Mesenchymal stem cell (in vitro differentiated cells and primary cell): Measurements from ENCODE around the gene TOR4A.
A peak's percentile ranks its signal among the peaks of the same experiment; 100 is the strongest.

Experiments used
- DNase-seq: peaks from one replicate; pipeline ENCODE4 v3.0.0-alpha.2; 2013
- H2AFZ ChIP-seq: one replicate; pipeline ENCODE4 v1.6.1; 2013; ENCODE audit warnings: low read depth, mild to moderate bottlenecking, control low read depth, inconsistent platforms, low read length, moderate library complexity
- H2AK5ac ChIP-seq: 2 replicates; pipeline ENCODE4 v1.6.1; 2013; ENCODE audit warnings: low read length, moderate library complexity, mild to moderate bottlenecking, inconsistent platforms; ENCODE audit not compliant: severe bottlenecking
- H2BK120ac ChIP-seq: one replicate; pipeline ENCODE4 v1.6.1; 2013; ENCODE audit warnings: low read depth, mild to moderate bottlenecking, inconsistent platforms, low read length, moderate library complexity
- H2BK12ac ChIP-seq, 2 experiments: one replicate each; pipeline ENCODE4 v1.6.1; 2013; ENCODE audit warnings: inconsistent platforms in 2 of 2, low read length in 2 of 2, mild to moderate bottlenecking in 2 of 2, moderate library complexity in 2 of 2, control low read depth in 1 of 2
- H2BK15ac ChIP-seq: one replicate; pipeline ENCODE4 v1.6.1; 2013; ENCODE audit warnings: mild to moderate bottlenecking, low read depth, inconsistent platforms; ENCODE audit not compliant: poor library complexity, severe bottlenecking
- H2BK5ac ChIP-seq: 2 replicates; pipeline ENCODE4 v1.6.1; 2013; ENCODE audit warnings: low read depth, mild to moderate bottlenecking, low read length, control low read depth, inconsistent platforms; ENCODE audit not compliant: poor library complexity, severe bottlenecking
- H3K14ac ChIP-seq, 2 experiments: one replicate each; pipeline ENCODE4 v1.6.1; 2013; ENCODE audit warnings: inconsistent platforms in 2 of 2, low read length in 2 of 2, control low read depth in 1 of 2, mild to moderate bottlenecking in 1 of 2, moderate library complexity in 1 of 2
- H3K18ac ChIP-seq, 2 experiments: one replicate each; pipeline ENCODE4 v1.6.1; 2013; ENCODE audit warnings: inconsistent platforms in 2 of 2, low read length in 2 of 2, control low read depth in 1 of 2, low read depth in 1 of 2, mild to moderate bottlenecking in 1 of 2
- H3K23ac ChIP-seq, 2 experiments: one replicate each; pipeline ENCODE4 v1.6.1; 2013; ENCODE audit warnings: inconsistent platforms in 2 of 2, low read length in 2 of 2, mild to moderate bottlenecking in 2 of 2, moderate library complexity in 2 of 2, control low read depth in 1 of 2
- H3K27ac ChIP-seq: 2 replicates; pipeline ENCODE4 v1.5.1; 2013; ENCODE audit warnings: mild to moderate bottlenecking, moderate library complexity, low read length, control low read depth, inconsistent platforms; ENCODE audit not compliant: poor library complexity, severe bottlenecking
- H3K27me3 ChIP-seq, 2 experiments: 2 replicates each; pipeline versions ENCODE4 v1.6.1 to v1.7.0; 2013; ENCODE audit warnings: low read length in 2 of 2, mild to moderate bottlenecking in 2 of 2, moderate library complexity in 2 of 2, control low read depth in 1 of 2, inconsistent platforms in 1 of 2; ENCODE audit not compliant: control insufficient read depth in 1 of 2, insufficient read depth in 1 of 2
- H3K36me3 ChIP-seq, 2 experiments: 2 replicates each; pipeline versions ENCODE4 v1.6.1 to v1.7.0; 2013; ENCODE audit warnings: low read length in 2 of 2, control low read depth in 1 of 2, inconsistent platforms in 1 of 2, low read depth in 1 of 2, mild to moderate bottlenecking in 1 of 2; ENCODE audit not compliant: insufficient read depth in 2 of 2, control insufficient read depth in 1 of 2
- H3K4ac ChIP-seq, 2 experiments: one replicate each; pipeline ENCODE4 v1.6.1; 2013; ENCODE audit warnings: inconsistent platforms in 2 of 2, low read length in 2 of 2, mild to moderate bottlenecking in 2 of 2, moderate library complexity in 2 of 2, control low read depth in 1 of 2, low read depth in 1 of 2
- H3K4me1 ChIP-seq: 2 replicates; pipeline ENCODE4 v1.6.1; 2013; ENCODE audit warnings: low read depth, low read length, control low read depth; ENCODE audit not compliant: control insufficient read depth, insufficient read depth
- H3K4me2 ChIP-seq: 2 replicates; pipeline ENCODE4 v1.6.1; 2013; ENCODE audit warnings: low read length, mild to moderate bottlenecking, inconsistent platforms; ENCODE audit not compliant: poor library complexity, severe bottlenecking
- H3K4me3 ChIP-seq, 2 experiments: 2 replicates each; pipeline versions ENCODE4 v1.5.1 to v1.7.0; 2013; ENCODE audit warnings: low read length in 2 of 2, mild to moderate bottlenecking in 2 of 2, control low read depth in 1 of 2, low read depth in 1 of 2; ENCODE audit not compliant: insufficient read depth in 1 of 2
- H3K79me1 ChIP-seq: replicated peaks from 2 replicates; pipeline ENCODE4 v1.6.1; 2013; ENCODE audit warnings: mild to moderate bottlenecking, control low read depth, low read length, inconsistent platforms; ENCODE audit not compliant: poor library complexity, severe bottlenecking
- H3K9ac ChIP-seq: 2 replicates; pipeline ENCODE4 v1.7.0; 2013; ENCODE audit warnings: mild to moderate bottlenecking, low read length, moderate library complexity
- H3K9me3 ChIP-seq: 2 replicates; pipeline ENCODE4 v1.7.0; 2013; ENCODE audit warnings: mild to moderate bottlenecking, low read length; ENCODE audit not compliant: control insufficient read depth
- H4K8ac ChIP-seq: one replicate; pipeline ENCODE4 v1.6.1; 2013; ENCODE audit warnings: inconsistent platforms, mild to moderate bottlenecking, low read length, moderate library complexity
- H4K91ac ChIP-seq: one replicate; pipeline ENCODE4 v1.6.1; 2013; ENCODE audit warnings: mild to moderate bottlenecking, low read length, inconsistent platforms
- WGBS: methylation state at CpG from one replicate; pipeline ENCODE4 v1.1.7; 2013; ENCODE audit warnings: mixed read lengths; 5-methylcytosine and 5-hydroxymethylcytosine counted together

TOR4A gene

DNA sequence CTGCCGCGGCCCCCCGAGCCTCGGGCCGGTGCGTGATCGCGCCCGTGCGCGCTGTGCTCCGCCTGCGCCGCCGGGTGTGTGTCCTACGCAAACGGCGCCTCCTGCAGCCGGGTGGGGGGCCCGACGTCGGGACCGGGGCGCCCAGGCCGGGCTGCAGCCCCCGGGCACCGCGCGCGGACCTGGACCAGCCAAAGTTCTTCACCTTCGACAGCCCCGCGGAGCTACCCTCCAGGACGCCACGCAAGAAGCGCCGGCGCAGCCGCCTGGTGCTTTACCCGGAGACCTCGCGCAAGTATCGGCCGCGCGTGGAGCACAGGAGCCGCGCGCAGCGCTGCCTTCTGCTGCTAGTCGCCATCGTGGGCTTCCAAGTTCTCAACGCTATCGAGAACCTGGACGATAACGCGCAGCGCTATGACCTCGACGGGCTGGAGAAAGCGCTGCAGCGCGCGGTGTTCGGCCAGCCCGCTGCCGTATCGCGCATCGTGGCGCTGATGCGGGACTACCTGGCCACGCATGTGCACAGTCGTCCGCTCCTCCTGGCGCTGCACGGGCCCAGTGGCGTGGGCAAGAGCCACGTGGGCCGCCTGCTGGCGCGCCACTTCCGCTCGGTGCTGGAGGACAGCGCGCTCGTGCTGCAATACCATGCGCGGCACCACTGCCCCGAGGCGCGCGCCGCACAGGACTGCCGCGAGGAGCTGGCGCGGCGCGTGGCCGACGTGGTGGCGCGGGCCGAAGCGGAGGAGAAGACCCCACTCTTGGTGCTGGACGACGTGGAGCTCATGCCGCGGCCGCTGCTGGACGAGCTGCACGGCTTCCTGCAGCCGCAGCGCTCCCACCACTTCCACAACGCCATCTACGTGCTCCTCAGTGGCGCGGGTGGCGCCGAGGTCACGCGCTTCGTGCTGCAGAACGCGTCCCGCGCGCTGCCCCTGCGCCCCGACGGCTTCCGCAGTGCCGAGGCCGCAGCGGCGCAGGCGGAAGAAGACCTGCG, 1.5 kb downstream of the TOR4A start:
- peak overlapping the region in 1 of 2 experiments; percentile 63 for H3K4me3 ChIP-seq
- peak overlapping the region; percentile 15 to 69 for H2BK12ac ChIP-seq
- no peak overlapping the region for H2BK5ac ChIP-seq
- H4K91ac ChIP-seq = peak overlapping the region; percentile 83
- H3K36me3 ChIP-seq = peaks cover 2 to 53% of the 10 kb centered on the region in 2 experiments
- no peaks in the 10 kb centered on the region for H3K9me3 ChIP-seq
- peak overlapping the region; percentile 96 for H2BK120ac ChIP-seq
- no peak for DNase-seq
- 79% methylated on average over 136 of the region's 139 CpGs for WGBS
- peak overlapping the region in 1 of 2 experiments; percentile 90 for H3K14ac ChIP-seq
- H2AK5ac ChIP-seq = no peak overlapping the region
- H4K8ac ChIP-seq = peak overlapping the region; percentile 79
- peaks cover 0 to 46% of the 10 kb centered on the region in 2 experiments for H3K27me3 ChIP-seq
- H3K18ac ChIP-seq = peak overlapping the region; percentile 26 to 88
- peak overlapping the region in 1 of 2 experiments; percentile 51 for H3K23ac ChIP-seq
- H2AFZ ChIP-seq = no peak overlapping the region
- no peak overlapping the region for H3K27ac ChIP-seq
- H3K4ac ChIP-seq = peak overlapping the region; percentile 82 to 95
- no peak overlapping the region for H3K9ac ChIP-seq
- peaks cover 32% of the 10 kb centered on the region for H3K79me1 ChIP-seq
- H3K4me1 ChIP-seq = peaks cover 68% of the 10 kb centered on the region
- peak overlapping the region; percentile 70 for H3K4me2 ChIP-seq
- peak overlapping the region; percentile 54 for H2BK15ac ChIP-seq

DNA sequence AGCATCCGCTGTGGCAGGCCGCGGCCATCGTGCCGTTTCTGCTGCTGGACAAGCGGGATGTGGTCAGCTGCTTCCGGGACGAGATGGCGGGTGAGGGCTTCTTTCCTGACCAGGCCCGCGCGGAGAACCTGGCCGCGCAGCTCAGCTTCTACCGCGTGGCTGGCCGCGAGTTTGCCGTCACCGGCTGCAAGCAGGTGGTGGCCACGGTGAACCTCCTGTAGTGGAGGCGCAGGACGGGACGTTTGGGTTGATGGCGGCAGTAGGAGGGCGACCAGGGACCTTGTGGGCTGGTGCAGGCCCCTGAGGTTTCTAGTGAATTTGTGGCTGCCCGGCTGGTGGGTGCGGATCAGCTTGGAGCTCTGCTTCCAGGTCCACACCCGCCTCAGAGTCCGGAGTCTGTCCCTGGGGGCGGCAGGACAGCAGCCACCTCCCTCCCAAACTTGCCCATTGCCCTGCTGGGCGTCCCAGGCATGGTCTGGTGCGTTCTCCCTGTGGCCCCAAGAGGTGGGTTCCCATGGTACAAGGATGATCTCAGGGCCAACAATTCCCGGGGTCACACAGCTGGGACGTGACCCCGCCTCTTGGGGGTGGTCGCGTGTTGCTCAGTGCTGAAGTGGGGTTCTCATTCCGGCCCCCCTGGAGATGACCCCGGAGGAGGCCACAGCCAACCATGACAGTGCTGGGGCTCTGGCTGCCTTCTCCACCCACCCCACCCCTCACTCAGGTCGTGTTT, 2.4 kb downstream of the TOR4A start:
- Histone ChIP-seq H3K79me1 (peaks cover 27% of the 10 kb centered on the region), H3K4ac (peak overlapping the region; percentile 44 to 75), H3K23ac (no peak overlapping the region), H3K4me2 (no peak overlapping the region), H4K8ac (peak overlapping the region; percentile 63), H3K18ac (no peak overlapping the region), H2AK5ac (no peak overlapping the region), H3K36me3 (peaks cover 0 to 45% of the 10 kb centered on the region in 2 experiments), H2BK120ac (no peak overlapping the region), H3K9ac (no peak overlapping the region), H3K14ac (peak overlapping the region in 1 of 2 experiments; percentile 1), H2BK12ac (peak overlapping the region in 1 of 2 experiments; percentile 8), H3K9me3 (no peaks in the 10 kb centered on the region), H2BK15ac (no peak overlapping the region), H4K91ac (peak overlapping the region; percentile 61), H2BK5ac (no peak overlapping the region), H3K4me1 (peaks cover 64% of the 10 kb centered on the region), H3K4me3 (no peak overlapping the region), H3K27me3 (peaks cover 0 to 46% of the 10 kb centered on the region in 2 experiments), H3K27ac (no peak overlapping the region), H2AFZ (no peak overlapping the region)
- 98% methylated on average over 38 of the region's 41 CpGs for WGBS
- DNase-seq = no peak

DNA sequence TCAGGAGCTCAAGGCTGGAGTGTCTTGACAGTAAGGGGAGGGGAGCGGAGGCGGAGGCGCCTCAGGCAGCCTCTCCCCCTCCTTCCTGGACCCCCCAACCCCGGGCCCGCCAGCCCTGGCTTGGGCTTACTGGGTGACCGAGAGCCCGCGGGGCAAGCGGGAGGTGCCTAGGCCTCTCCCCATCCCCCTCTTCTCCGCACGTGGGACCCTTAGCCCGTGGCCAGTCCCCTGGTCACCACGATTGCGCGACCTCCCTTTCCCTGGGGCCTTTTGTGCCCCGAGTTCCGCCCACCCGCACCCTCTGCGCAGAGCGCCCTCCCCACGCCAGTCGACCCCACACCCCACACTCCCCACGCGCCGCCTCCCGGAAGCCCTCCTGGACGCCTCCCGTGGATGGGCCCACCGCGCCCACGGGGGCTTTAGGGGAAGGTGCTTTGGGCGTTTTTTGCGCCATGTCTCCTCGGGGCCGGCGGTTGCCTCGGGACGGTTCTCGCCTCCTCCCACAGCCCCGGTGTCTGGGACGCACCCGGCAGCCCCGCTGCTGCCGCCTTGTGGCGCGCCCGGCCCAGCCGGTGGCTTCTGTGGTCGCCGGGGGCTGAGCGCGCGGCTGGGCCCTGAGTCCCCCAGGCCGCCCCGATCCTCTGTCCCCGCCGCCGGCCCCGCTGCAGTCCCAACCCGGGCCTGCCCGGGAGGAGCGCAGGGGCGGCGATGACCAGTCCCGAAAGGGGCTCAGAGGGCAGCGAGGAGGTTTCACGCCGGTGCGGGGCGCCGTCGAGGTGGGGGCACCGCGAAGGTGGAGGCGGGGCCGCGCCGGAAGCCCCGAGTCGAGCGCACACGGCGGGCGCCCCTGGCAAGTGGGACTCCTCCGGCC, 3.2 kb downstream of the TOR4A start:
- peak overlapping the region; percentile 85 for H2BK120ac ChIP-seq
- DNase-seq = peak; percentile 54
- H3K4me1 ChIP-seq = peaks cover 61% of the 10 kb centered on the region
- no peak overlapping the region for H3K9ac ChIP-seq
- peak overlapping the region; percentile 23 to 84 for H3K18ac ChIP-seq
- H2AK5ac ChIP-seq = no peak overlapping the region
- H3K79me1 ChIP-seq = peaks cover 23% of the 10 kb centered on the region
- peaks cover 0 to 46% of the 10 kb centered on the region in 2 experiments for H3K27me3 ChIP-seq
- peak overlapping the region in 1 of 2 experiments; percentile 3 for H3K4me3 ChIP-seq
- 25% methylated on average over 66 of the region's 85 CpGs for WGBS
- peaks cover 0 to 45% of the 10 kb centered on the region in 2 experiments for H3K36me3 ChIP-seq
- H2BK5ac ChIP-seq = no peak overlapping the region
- H2BK15ac ChIP-seq = peak overlapping the region; percentile 28
- H3K4ac ChIP-seq = peak overlapping the region; percentile 57 to 84
- peak overlapping the region; percentile 75 for H4K8ac ChIP-seq
- H4K91ac ChIP-seq = peak overlapping the region; percentile 67
- H3K14ac ChIP-seq = peak overlapping the region in 1 of 2 experiments; percentile 38
- H3K9me3 ChIP-seq = no peaks in the 10 kb centered on the region
- H2BK12ac ChIP-seq = peak overlapping the region in 1 of 2 experiments; percentile 37
- H3K23ac ChIP-seq = peak overlapping the region; percentile 41 to 71
- no peak overlapping the region for H2AFZ ChIP-seq
- no peak overlapping the region for H3K27ac ChIP-seq
- peak overlapping the region; percentile 75 for H3K4me2 ChIP-seq
